Neural crest cell (in vitro differentiated cells): ENCODE results near the gene UCHL1. TPM values are rescaled to one million over a fixed set of nuclear protein-coding genes. Genes with fewer than 3 reads are reported as not detected.

ENCODE experiments used
- DNase-seq: peaks from one replicate; pipeline ENCODE4 v3.0.0; 2021; ENCODE audit warnings: low read depth, mixed read lengths, low spot score
- H3K27ac Mint-ChIP-seq: one replicate; pipeline ENCODE4 v1.8.0; 2021; ENCODE audit warnings: mild to moderate bottlenecking, mixed read lengths; ENCODE audit not compliant: unreplicated experiment
- H3K27me3 Mint-ChIP-seq: 2 replicates; pipeline ENCODE4 v1.8.0; 2021; ENCODE audit warnings: low read depth, mild to moderate bottlenecking, mixed read lengths
- H3K36me3 Mint-ChIP-seq: 2 replicates; pipeline ENCODE4 v1.8.0; 2021; ENCODE audit warnings: low read depth, mild to moderate bottlenecking, mixed read lengths
- H3K4me1 Mint-ChIP-seq: 2 replicates; pipeline ENCODE4 v1.8.0; 2021; ENCODE audit warnings: mixed read lengths
- H3K4me3 Mint-ChIP-seq: one replicate; pipeline ENCODE4 v1.8.0; 2021; ENCODE audit warnings: mild to moderate bottlenecking, mixed read lengths
- H3K9me3 Mint-ChIP-seq: 2 replicates; pipeline ENCODE4 v1.8.0; 2021; ENCODE audit warnings: mixed read lengths
- total RNA-seq: library from RNA; stranded (reverse); gene quantifications from 2 replicates; pipeline ENCODE4 v1.2.1, GENCODE V29; 2021
- TF ChIP-seq, protein P1 (sequence below): fragments of 200-600 bp; sonication (generic); conservative IDR thresholded peaks from 2 replicates; pipeline ENCODE4 v1.5.0; 2021; ENCODE audit warnings: antibody characterized with exemption, mild to moderate bottlenecking

The UCHL1 gene
- total RNA-seq, 1 donor from 2014 or later = 285 TPM

DNA sequence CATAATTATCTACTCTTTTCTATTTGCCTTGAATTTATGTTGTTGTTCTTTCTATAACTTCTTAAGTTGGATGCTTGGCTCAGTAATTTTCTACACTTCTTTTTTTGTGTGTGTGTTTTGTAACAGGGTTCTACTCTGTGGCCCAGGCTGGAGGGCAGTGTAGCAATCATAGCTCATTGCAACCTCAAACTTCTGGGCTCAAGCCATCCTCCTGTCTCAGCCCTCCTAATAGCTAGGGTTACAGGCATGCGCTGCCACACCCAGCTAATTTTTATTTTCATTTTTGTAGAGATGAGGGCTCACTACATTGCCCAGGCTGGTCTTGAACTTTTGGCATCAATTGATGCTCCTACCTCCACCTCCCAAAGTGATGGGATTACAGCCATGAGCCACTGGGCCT is 20.7 kb upstream of the UCHL1 start:
- TF ChIP-seq, protein P1, sequence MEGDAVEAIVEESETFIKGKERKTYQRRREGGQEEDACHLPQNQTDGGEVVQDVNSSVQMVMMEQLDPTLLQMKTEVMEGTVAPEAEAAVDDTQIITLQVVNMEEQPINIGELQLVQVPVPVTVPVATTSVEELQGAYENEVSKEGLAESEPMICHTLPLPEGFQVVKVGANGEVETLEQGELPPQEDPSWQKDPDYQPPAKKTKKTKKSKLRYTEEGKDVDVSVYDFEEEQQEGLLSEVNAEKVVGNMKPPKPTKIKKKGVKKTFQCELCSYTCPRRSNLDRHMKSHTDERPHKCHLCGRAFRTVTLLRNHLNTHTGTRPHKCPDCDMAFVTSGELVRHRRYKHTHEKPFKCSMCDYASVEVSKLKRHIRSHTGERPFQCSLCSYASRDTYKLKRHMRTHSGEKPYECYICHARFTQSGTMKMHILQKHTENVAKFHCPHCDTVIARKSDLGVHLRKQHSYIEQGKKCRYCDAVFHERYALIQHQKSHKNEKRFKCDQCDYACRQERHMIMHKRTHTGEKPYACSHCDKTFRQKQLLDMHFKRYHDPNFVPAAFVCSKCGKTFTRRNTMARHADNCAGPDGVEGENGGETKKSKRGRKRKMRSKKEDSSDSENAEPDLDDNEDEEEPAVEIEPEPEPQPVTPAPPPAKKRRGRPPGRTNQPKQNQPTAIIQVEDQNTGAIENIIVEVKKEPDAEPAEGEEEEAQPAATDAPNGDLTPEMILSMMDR = no peak

DNA sequence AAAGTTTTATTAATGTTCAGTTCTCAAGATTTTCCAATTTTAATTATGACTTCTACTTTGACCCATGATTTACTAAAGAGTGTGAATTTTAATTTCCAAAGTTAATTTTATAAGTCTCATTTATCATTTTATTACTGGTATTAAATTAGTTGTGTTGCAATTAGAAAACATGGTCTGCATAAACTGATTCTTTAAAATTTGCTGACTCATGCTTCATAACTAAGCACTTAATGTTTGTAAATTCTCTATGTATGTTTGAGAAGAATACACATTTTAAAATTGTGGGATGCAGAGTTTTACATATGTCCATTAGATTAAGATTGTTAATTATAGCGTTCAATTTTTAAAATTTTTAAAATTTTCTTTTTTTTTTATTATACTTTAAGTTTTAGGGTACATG is 20.2 kb upstream of the UCHL1 start:
- Mint-ChIP-seq H3K36me3 (no peaks in the 10 kb centered on the region), H3K27me3 (no peaks in the 10 kb centered on the region), H3K4me1 (no peaks in the 10 kb centered on the region), H3K4me3 (no peak overlapping the region), H3K9me3 (peaks cover 3% of the 10 kb centered on the region), H3K27ac (no peak overlapping the region)
- no peak for DNase-seq
- TF ChIP-seq, protein P1 = no peak

More for the DNA sequence above, 20.7 kb upstream of the UCHL1 start:
- H3K27me3 Mint-ChIP-seq = no peaks in the 10 kb centered on the region
- no peaks in the 10 kb centered on the region for H3K36me3 Mint-ChIP-seq
- DNase-seq = no peak
- H3K9me3 Mint-ChIP-seq = peaks cover 3% of the 10 kb centered on the region
- H3K4me1 Mint-ChIP-seq = no peaks in the 10 kb centered on the region
- no peak overlapping the region for H3K4me3 Mint-ChIP-seq
- no peak overlapping the region for H3K27ac Mint-ChIP-seq

DNA sequence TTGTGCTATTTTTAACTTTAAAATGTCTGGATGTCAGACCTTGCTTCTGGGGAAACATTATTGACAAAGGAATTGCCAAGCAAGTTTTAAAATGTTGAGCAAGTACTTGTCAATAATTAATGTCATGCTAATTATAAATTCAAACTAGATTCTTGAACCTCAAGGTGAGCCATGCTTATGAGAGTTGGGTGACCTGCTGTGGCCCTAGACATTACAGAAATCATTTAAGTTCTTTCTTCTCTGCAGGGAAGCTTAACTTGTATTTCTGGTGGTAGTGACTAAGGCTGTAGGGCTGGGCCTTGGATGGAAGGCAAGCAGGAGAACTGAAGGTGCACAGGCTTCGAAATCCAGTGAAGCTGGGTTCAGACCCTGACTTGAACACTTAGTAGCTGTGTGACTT is 14.8 kb upstream of the UCHL1 start:
- Mint-ChIP-seq H3K27ac (no peak overlapping the region), H3K4me3 (no peak overlapping the region), H3K36me3 (no peaks in the 10 kb centered on the region), H3K27me3 (peaks cover 5% of the 10 kb centered on the region), H3K9me3 (no peaks in the 10 kb centered on the region), H3K4me1 (no peaks in the 10 kb centered on the region)
- DNase-seq = no peak
- TF ChIP-seq, protein P1 = no peak

DNA sequence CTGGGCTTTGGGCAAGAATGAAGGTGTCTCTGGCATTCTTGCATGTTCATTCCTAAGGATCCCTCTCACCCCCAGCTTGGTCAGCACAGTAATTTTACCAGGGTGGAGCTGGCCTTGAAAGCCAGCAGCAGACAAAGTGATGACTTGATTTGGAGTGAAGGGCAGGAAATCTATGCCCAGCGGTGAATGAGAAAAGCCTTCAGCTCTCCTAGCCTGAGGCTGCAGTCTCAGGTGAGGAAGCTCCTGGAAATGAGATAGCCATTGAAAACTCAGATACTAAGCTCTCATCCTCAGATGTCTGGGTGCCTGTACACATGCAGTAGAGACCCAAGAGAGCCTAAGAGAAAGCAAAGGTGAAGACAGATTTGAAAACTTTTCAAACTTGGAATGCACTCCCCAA is 10.7 kb upstream of the UCHL1 start:
- Mint-ChIP-seq H3K27ac (no peak overlapping the region), H3K27me3 (peaks cover 11% of the 10 kb centered on the region), H3K4me3 (no peak overlapping the region), H3K4me1 (no peaks in the 10 kb centered on the region), H3K9me3 (no peaks in the 10 kb centered on the region), H3K36me3 (no peaks in the 10 kb centered on the region)
- TF ChIP-seq, protein P1 = no peak
- no peak for DNase-seq

DNA sequence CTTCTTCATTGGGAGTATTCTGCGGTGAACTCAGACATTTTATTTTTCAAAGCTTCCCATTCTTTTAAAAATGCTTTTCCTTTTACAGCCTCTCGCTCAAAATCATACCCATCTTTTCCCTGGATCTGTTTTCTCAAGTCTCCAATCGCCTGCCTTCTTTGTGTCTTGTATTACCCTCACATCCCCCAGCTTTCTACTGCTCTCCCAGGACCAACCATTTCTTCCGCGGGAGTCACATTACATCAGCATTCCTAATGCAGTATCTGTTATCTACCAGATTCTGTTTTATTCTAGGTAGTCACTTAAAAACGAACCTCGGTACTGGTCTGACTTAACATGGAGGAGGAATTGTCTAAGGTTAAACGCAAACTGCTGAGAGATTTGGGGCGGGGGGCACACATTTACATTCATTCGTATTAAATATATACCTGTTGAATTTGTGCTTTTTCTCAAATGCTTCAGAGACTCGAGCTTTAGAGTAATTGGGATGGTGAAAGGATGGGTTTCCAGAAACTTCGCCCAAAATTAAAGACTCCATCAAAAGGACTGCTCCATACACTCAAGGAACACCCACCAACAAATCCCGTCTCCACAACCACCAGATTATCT is 493 bp upstream of the UCHL1 start:
- Mint-ChIP-seq H3K9me3 (peaks cover 5% of the 10 kb centered on the region), H3K27ac (peak overlapping the region; percentile 2), H3K36me3 (peaks cover 4% of the 10 kb centered on the region), H3K4me3 (peak overlapping the region; percentile 95), H3K4me1 (peaks cover 32% of the 10 kb centered on the region), H3K27me3 (peaks cover 11% of the 10 kb centered on the region)
- TF ChIP-seq, protein P1 = no peak
- DNase-seq = peak; percentile 6
